Right lobe of liver (tissue), 6 donors: ENCODE measurements around the gene RPUSD2. TPM values are rescaled to one million over a fixed set of nuclear protein-coding genes. Genes with fewer than 3 reads are reported as not detected.

Experiments
- ATAC-seq, 4 donors: fragments of 200-7000 bp; cut with Tn5 transposase; one replicate each; pipeline ENCODE4 v1.9.1; 2020; ENCODE audit warnings: mild to moderate bottlenecking in 4 of 4, moderate library complexity in 4 of 4
- DNase-seq, 3 donors: peaks; one replicate each; pipeline ENCODE4 v3.0.0-alpha.2; 2020
- H3K27ac ChIP-seq, 3 donors: fragments of 200-600 bp; one replicate each; pipeline ENCODE4 v1.8.0; 2022
- H3K27me3 ChIP-seq, 2 donors: fragments of 200-600 bp; one replicate each; pipeline ENCODE4 v1.8.0; 2022
- H3K36me3 ChIP-seq, 4 donors: fragments of 200-600 bp; sonication (generic) in 1 of 4; one replicate each; pipeline versions ENCODE4 v1.5.1 to v1.8.0; 2017 to 2022; ENCODE audit warnings: control low read depth in 1 of 4
- H3K4me1 ChIP-seq, 4 donors: fragments of 200-600 bp; sonication (generic) in 1 of 4; one replicate each; pipeline versions ENCODE4 v1.5.1 to v1.8.0; 2017 to 2022; ENCODE audit warnings: control low read depth in 1 of 4
- H3K4me3 ChIP-seq, 3 donors: fragments of 200-600 bp; one replicate each; pipeline ENCODE4 v1.8.0; 2022
- H3K9me3 ChIP-seq, 4 donors: fragments of 200-600 bp; sonication (generic) in 1 of 4; one replicate each; pipeline versions ENCODE4 v1.5.1 to v1.8.0; 2017 to 2022; ENCODE audit warnings: control low read depth in 1 of 4
- CTCF ChIP-seq, 4 donors: fragments of 200-600 bp in 3 of 4; fragments of 450-650 bp in 1 of 4; IDR thresholded peaks; one replicate each; pipeline versions ENCODE4 v1.5.1 to v1.8.0; 2016 to 2022; ENCODE audit warnings: antibody characterized with exemption in 4 of 4, mild to moderate bottlenecking in 2 of 4
- POLR2A ChIP-seq: fragments of 450-650 bp; IDR thresholded peaks from one replicate; pipeline ENCODE4 v1.6.1; 2017; ENCODE audit warnings: antibody characterized with exemption, mild to moderate bottlenecking
- WGBS: methylation state at CpG from one replicate; pipeline ENCODE4 v1.1.6; 2018; ENCODE audit warnings: low coverage, low lambda C conversion rate; ENCODE audit not compliant: insufficient coverage; ENCODE audit errors: missing lambda C conversion rate; 5-methylcytosine and 5-hydroxymethylcytosine counted together
- intact Hi-C, 2 donors: fragments of 100-400 bp; cut with DNase I; formaldehyde crosslinking; loops; one replicate each; pipeline versions ENCODE4 v1.11.2 to v1.14.1; 2022
- total RNA-seq, 6 experiments: library from RNA; depleted of rRNA in 2 of 6; stranded (reverse); fragments of >200 nt in 2 of 6; fragmentation: NEBNext Ultra II Directional in 3 of 6; extraction: Animal tissue kit (Norgen Biotek cat#: 25700) in 3 of 6; gene quantifications; one replicate each; pipeline versions ENCODE4 v1.1.0 to v1.2.4, GENCODE V29; 2016 to 2023
- donor health status: DM: no; HTN: yes; CAD: no.
- donor health status: DM: no; HTN: no; CAD: no.
- donor health status: DM: no; HTN: no; CAD: no.
- donor health status: DM: no; HTN: yes; CAD: no.
- donor health status: DM: no; HTN: yes; CAD: no.

Gene RPUSD2
- total RNA-seq, 6 experiments from 2014 or later: 4.7 to 7.4 (median 6.1) TPM

- WGBS: 83% methylated on average over 2 of the region's 2 CpGs
- ATAC-seq: no peak
- intact Hi-C loops: no loop called here
- Histone ChIP-seq H3K27me3 (no peaks in the 10 kb centered on the region), H3K4me3 (no peak overlapping the region), H3K4me1 (peaks cover 0 to 9% (median 0%) of the 10 kb centered on the region in 4 donors), H3K36me3 (no peaks in the 10 kb centered on the region), H3K9me3 (no peaks in the 10 kb centered on the region), H3K27ac (no peak overlapping the region)
- no peak for TF ChIP-seq POLR2A
- no peak for TF ChIP-seq CTCF (IDR thresholded peaks at IDR 0.05)
- DNase-seq: no peak
Measured at GRCh38 chr15:40597024-40597423, 27.9 kb downstream of the RPUSD2 start.

GRCh38 chr15:40598126-40598525, 29.0 kb downstream of the RPUSD2 start:
- DNase-seq (no peak), ATAC-seq (no peak)
- no peak overlapping the region for H3K4me3 ChIP-seq
- no peak overlapping the region for H3K27ac ChIP-seq
- H3K36me3 ChIP-seq: no peaks in the 10 kb centered on the region
- TF ChIP-seq POLR2A: no peak
- no peak for TF ChIP-seq CTCF (IDR thresholded peaks at IDR 0.05)
- peaks cover 0 to 9% (median 0%) of the 10 kb centered on the region in 4 donors for H3K4me1 ChIP-seq
- intact Hi-C loops: no loop called here
- H3K27me3 ChIP-seq: no peaks in the 10 kb centered on the region
- WGBS: 50% methylated on average over 2 of the region's 3 CpGs
- H3K9me3 ChIP-seq: no peaks in the 10 kb centered on the region

- H3K27ac ChIP-seq: no peak overlapping the region
- H3K9me3 ChIP-seq: no peaks in the 10 kb centered on the region
- H3K4me3 ChIP-seq: no peak overlapping the region
- DNase-seq: no peak
- ATAC-seq: no peak
- no peaks in the 10 kb centered on the region for H3K27me3 ChIP-seq
- intact Hi-C loops: no loop called here
- no peaks in the 10 kb centered on the region for H3K36me3 ChIP-seq
- 75% methylated on average over 4 of the region's 4 CpGs for WGBS
- no peak for TF ChIP-seq POLR2A
- TF ChIP-seq CTCF (IDR thresholded peaks at IDR 0.05): no peak
- peaks cover 0 to 9% (median 0%) of the 10 kb centered on the region in 4 donors for H3K4me1 ChIP-seq
Measured at GRCh38 chr15:40598672-40599071, 29.6 kb downstream of the RPUSD2 start.

GRCh38 chr15:40600956-40601355, 31.9 kb downstream of the RPUSD2 start:
- TF ChIP-seq POLR2A (no peak), CTCF (IDR thresholded peaks at IDR 0.05) (no peak)
- DNase-seq: no peak
- Histone ChIP-seq H3K36me3 (no peaks in the 10 kb centered on the region), H3K4me1 (no peaks in the 10 kb centered on the region), H3K4me3 (no peak overlapping the region), H3K9me3 (no peaks in the 10 kb centered on the region), H3K27me3 (no peaks in the 10 kb centered on the region), H3K27ac (no peak overlapping the region)
- no peak for ATAC-seq
- 96% methylated on average over 10 of the region's 12 CpGs for whole genome bisulfite sequencing
- intact Hi-C loops: no loop called here

GRCh38 chr15:40603935-40604334, 34.8 kb downstream of the RPUSD2 start:
- ATAC-seq: no peak

More at GRCh38 chr15:40603935-40604334, 34.8 kb downstream of the RPUSD2 start:
- TF ChIP-seq CTCF (IDR thresholded peaks at IDR 0.05): no peak
- TF ChIP-seq POLR2A: no peak
- no peaks in the 10 kb centered on the region for H3K4me1 ChIP-seq
- H3K27ac ChIP-seq: no peak overlapping the region
- no peaks in the 10 kb centered on the region for H3K36me3 ChIP-seq
- intact Hi-C loops: no loop called here
- H3K4me3 ChIP-seq: no peak overlapping the region
- no peaks in the 10 kb centered on the region for H3K27me3 ChIP-seq
- no peaks in the 10 kb centered on the region for H3K9me3 ChIP-seq
- no peak for DNase-seq
